NCI-H1694 (cell line): ENCODE measurements around the gene MEGF10.

Experiments used
- DNase-seq: peaks from one replicate; lab custom pipeline; 2025; lab: John Stamatoyannopoulos, UW

Gene MEGF10

GRCh38 chr5:127440831-127441230, 150.2 kb downstream of the MEGF10 start:
- no peak for DNase-seq

DNA sequence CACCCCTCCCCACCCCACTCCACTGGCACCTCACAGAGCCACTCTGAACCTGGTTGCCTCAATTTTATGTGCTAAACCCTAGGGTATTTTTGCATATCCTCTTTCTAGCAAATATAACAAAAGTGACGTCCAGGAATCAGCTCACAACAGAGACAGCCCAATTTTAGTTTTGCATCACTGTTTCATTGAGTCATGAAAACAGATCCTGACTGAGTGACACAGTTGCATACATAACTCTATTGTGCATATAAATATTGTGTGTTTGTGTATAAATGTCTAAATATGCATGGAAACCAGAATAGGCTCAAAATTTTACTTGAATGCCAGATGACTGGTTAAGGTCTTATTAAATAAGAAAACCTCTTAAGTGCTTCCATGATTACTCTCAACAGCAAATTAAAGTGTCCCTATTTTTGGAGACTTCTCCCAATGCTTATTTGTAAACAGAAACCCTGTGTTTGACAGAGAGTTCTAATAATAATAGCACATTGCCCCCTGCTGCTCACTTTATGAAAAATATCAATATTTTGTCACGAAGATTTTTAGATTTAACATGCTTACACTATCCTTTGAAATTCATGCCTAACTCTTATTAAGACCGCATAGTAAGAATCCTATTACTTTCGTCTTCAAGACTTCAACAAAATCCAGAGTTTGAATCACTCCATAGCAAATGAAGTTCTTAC, 151.3 kb downstream of the MEGF10 start:
- peak; percentile 45 for DNase-seq

- DNase-seq = no peak
Measured at GRCh38 chr5:127444171-127444570, 153.6 kb downstream of the MEGF10 start.

DNA sequence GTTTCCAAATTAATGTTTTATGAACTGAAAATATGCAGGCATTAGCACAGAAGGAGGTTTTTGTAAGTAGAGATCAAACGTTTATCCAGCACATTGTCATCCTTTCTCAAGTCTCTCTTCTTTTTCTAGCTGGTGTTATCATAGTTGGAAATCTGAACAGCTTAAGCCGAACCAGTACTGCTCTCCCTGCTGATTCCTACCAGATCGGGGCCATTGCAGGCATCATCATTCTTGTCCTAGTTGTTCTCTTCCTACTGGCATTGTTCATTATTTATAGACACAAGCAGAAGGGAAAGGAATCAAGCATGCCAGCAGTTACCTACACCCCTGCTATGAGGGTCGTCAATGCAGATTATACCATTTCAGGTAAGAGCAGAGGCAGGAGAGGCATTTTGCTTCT, 154.7 kb downstream of the MEGF10 start:
- DNase-seq = no peak

GRCh38 chr5:127446626-127447025, 156.0 kb downstream of the MEGF10 start:
- DNase-seq = no peak

DNA sequence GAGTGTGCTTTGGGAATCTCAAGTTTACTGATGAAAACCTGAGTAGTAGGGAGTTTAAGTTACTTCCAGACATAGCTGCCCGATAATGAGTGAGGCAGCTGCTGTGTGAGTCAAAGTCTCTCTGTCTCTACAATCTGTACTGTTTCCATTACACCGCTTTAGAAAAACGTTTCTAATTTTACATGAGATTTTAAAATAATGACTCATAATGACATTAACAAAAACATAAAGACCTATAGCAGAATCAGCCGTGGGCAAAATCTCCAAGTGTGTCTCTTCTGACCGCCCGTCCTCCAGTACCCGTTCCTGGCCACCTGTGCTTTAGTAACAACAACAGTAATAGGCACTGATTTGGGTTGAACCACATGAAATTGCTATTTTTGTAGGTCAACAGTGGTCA, 157.2 kb downstream of the MEGF10 start:
- no peak for DNase-seq

GRCh38 chr5:127450046-127450445, 159.4 kb downstream of the MEGF10 start:
- no peak for DNase-seq

- DNase-seq = no peak
Measured at GRCh38 chr5:127451096-127451495, 160.5 kb downstream of the MEGF10 start.

DNA sequence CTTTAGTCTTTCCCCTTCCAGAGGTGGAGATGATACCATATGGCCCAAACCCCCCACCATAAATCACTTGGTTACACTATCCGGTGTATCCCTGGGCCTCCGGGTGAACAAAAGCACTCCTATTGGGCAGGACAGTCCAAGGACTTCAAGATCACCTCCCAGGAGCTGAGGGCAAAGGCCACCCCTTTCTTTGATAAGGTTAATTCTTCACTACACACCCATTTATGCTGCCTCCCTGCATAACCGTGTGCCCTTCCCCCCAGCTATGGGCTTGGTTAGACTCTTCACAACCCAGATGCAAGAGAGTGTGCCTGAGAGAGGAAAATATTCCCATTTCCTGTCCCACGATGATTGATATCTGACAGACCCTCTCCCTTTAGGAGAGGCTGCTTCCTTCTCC, 162.0 kb downstream of the MEGF10 start:
- no peak for DNase-seq

- no peak for DNase-seq
Measured at GRCh38 chr5:127471211-127471610, 180.6 kb downstream of the MEGF10 start.

DNA sequence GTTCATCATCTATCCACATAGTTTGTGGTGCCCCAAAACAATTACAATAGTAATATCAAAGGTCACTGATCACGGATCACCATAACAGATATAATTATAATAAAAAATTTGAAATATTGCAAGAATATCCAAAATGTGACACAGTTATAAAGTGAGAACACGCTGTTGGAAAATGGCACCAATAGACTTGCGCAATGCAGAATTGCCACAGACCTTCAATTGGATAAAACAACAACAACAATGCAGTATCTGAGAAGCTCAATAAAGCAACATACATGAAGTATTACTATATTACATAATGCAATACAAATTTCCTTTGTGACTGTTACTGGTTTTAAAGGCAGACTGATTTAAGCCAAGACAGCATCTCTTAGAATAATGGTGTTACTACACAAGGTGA, 182.1 kb downstream of the MEGF10 start:
- DNase-seq = no peak

DNA sequence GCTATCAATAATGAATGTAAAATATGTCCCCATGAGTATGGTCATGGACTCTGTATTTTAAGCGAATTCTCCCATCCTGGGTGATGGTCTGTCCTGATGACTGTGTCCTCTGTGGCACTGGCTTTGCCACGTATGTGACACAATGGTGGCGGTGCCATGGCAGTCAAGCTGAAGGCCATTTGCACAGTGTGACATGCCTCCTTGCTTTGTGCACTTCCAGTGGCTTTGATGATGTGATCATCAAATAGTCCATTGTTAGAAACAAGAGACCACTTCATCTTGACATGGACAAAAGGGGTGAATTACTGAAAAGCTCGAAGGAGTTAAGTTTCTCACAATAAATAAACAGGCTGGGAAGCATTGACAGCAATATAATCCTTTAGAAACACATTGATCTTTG, 195.9 kb downstream of the MEGF10 start:
- no peak for DNase-seq

- DNase-seq = peak; percentile 55
Measured at GRCh38 chr5:127492854-127493738, 202.5 kb downstream of the MEGF10 start.

- DNase-seq = no peak
Measured at GRCh38 chr5:127498548-127498947, 208.0 kb downstream of the MEGF10 start.

- no peak for DNase-seq
Measured at GRCh38 chr5:127505905-127506304, 215.3 kb downstream of the MEGF10 start.

- DNase-seq = no peak
Measured at GRCh38 chr5:127506616-127507015, 216.0 kb downstream of the MEGF10 start.

DNA sequence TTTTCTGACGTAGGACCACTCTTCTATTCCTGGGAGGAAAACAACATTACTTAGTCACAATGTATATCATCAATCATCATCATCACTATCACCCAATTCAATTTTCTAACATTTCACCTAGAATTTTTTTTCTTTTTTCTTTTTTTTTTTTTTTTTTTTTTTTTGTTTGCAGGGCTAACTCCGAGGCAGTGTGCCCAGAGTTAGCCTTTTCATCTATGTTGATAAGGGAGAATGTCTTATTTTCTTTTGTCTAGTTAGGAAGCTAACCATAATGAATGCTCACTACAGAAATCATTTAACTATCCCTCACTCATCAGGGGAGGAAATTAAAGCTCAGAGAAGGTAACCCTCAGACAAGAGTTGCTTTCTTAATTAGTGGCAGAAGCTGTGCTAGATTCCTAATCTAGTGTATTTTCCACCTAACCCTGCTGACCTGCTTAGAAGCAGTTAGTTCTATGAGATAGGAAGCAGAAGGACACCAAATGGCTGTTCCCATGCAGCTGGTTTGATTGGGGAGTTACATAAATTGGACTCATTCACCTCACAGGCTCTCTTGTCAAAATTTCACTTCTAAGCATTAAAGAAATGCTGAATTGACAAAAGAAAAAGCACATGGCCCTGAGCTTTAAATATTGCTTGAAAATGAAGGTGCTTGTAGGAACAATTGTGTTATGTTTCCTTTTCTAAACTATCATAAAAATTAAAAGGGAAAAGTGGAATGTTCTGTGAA, 218.2 kb downstream of the MEGF10 start:
- DNase-seq = no peak
